Measurements from ENCODE around the gene KCNK3. TPM values are rescaled to one million over a fixed set of nuclear protein-coding genes. Genes with fewer than 3 reads are reported as not detected.

Gene KCNK3
- total and polyA plus RNA-seq, 2 donors (not counting 3 experiments of a cell fraction or from before 2014, with no cell fraction given) = not detected

DNA sequence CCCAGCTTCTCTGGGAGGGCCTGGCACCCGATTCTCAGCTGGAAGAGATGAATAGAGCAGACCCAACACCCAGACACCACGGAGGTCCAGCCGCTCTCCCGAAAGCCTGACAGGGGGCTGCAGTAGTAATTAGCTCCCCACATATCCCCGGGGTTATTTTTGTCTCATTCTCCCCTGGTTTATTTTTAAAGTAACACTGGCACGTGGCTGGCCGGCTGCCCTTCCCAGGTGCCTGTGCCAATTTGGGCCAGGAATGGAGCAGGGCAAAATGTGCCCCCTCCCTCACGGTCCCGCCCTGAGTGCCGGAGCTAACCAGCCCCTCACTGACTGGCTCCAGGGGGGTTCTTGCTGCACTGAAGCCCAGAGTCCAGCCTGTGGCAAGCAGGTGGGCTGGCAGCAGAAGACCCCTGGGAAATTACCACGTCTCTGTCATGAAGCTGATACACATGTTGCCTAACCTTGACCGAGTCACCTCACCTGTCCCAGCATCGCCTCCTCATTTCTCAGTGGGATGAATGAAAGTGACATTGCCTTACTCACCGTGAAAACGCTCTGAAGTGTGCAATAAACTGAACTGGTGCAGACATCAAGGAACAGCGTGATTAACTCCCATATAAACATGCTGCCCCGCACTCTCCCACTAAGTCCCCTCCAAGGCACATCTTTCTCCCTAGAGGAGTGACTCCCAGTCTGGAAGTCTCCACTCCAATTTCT is 18.4 kb downstream of the KCNK3 start:
- Histone ChIP-seq H3K4me3 (replicated peaks in 1 of 3; ENCODE audit: insufficient read depth in 1 of 3, low read depth in 1 of 3, low read length in 3 of 3) (no peak overlapping the region), H3K4me2 (ENCODE audit: insufficient read depth, low read length) (no peak overlapping the region), H3K9ac (replicated peaks; ENCODE audit: extremely low read depth, insufficient read depth, low read length) (no peak overlapping the region), H3K36me3 (ENCODE audit: control insufficient read depth in 2 of 2, extremely low read depth in 1 of 2, insufficient read depth in 2 of 2, low read length in 2 of 2) (no peaks in the 10 kb centered on the region), H4K20me1 (replicated peaks; ENCODE audit: control insufficient read depth, extremely low read depth, insufficient read depth, low read length) (no peaks in the 10 kb centered on the region), H3K4me1 (ENCODE audit: control insufficient read depth, extremely low read depth, insufficient read depth, low read length) (no peaks in the 10 kb centered on the region), H3K9me3 (replicated peaks; ENCODE audit: control insufficient read depth, insufficient read depth, low read length) (no peaks in the 10 kb centered on the region), H3K79me2 (ENCODE audit: control insufficient read depth, insufficient read depth, low read length) (no peaks in the 10 kb centered on the region), H3K27me3 (ENCODE audit: control insufficient read depth in 2 of 2, insufficient read depth in 2 of 2, low read length in 2 of 2) (peaks cover 0 to 3% of the 10 kb centered on the region in 2 experiments), H3K9me1 (replicated peaks; ENCODE audit: control insufficient read depth, extremely low read depth, insufficient read depth, low read length) (no peaks in the 10 kb centered on the region), H3K27ac (ENCODE audit: insufficient read depth, low read depth, low read length) (no peak overlapping the region), H2AFZ (ENCODE audit: low read depth, low read length) (no peak overlapping the region)
- TF ChIP-seq FOS (IDR thresholded peaks at IDR 0.05; ENCODE audit: borderline replicate concordance, insufficient read depth, low read length) (no peak), POLR2A (IDR thresholded peaks at IDR 0.05; ENCODE audit: low read depth, low read length) (no peak), POLR2AphosphoS5 (IDR thresholded peaks at IDR 0.05; ENCODE audit: insufficient read depth, low read depth, low read length) (no peak), EZH2 (IDR thresholded peaks at IDR 0.05; ENCODE audit: borderline replicate concordance, low read depth, low read length, severe bottlenecking) (no peak), JUN (IDR thresholded peaks at IDR 0.05; ENCODE audit: borderline replicate concordance, insufficient read depth, insufficient read length, low read depth) (no peak)
- ChIA-PET CTCF (interaction anchor here (0.5 to 2.0 kb wide), 2 partner anchors 105 to 300 kb away, joined by 4 to 8 read pairs; no protein-coding TSS in a partner anchor), POLR2A (no interaction called here)
- no peak for DNase-seq (ENCODE audit: low read depth, low spot score)
- no peak for FAIRE-seq
- BruUV-seq (replicated peaks) = no TSS peak
- intact Hi-C loops (cut with micrococcal nuclease) (no loop called here), dilution Hi-C loops (cut with MboI; ENCODE audit: extremely low pct_ligation_motif_present, low sequenced_read_pairs) (no loop called here)

DNA sequence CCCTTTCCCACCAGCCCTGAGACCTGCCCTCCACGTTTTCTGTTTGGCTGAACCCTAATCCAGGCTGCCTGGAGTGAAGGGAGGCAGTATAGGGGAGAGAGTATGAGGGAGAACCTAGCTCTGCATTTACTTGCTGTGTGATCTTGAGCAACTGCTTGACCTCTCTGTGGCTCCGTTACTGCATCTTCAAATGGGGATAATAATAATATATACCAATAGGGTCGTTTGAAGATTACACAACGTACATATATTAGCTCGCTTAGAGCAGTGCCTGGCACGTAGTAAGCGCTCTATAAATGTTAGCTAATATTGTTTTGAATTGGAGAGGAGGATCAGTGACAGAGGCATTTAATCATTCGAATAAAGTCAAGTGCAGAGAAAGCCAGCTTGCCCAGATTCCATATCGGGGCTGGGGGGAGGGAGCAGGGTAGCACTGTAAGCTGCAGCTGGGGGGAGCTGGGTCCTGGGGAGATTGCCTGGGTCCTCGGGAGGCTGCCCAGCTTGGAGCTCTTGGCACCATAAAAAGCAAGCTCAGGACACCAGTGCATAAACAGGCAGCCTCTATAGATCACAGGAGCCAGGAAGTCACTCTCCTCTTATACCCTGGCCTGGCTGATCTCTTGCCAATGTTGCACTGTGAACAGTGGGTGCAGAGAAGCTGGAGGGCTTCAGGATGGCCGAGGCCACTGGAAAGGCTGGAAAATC is 19.1 kb downstream of the KCNK3 start:
- POLR2A ChIA-PET = no interaction called here
- H3K9me3 ChIP-seq (replicated peaks; ENCODE audit: control insufficient read depth, insufficient read depth, low read length) = no peaks in the 10 kb centered on the region
- no peaks in the 10 kb centered on the region for H3K4me1 ChIP-seq (ENCODE audit: control insufficient read depth, extremely low read depth, insufficient read depth, low read length)
- no peaks in the 10 kb centered on the region for H3K79me2 ChIP-seq (ENCODE audit: control insufficient read depth, insufficient read depth, low read length)
- H3K9me1 ChIP-seq (replicated peaks; ENCODE audit: control insufficient read depth, extremely low read depth, insufficient read depth, low read length) = no peaks in the 10 kb centered on the region
- CTCF ChIA-PET = interaction anchor here (0.5 to 2.0 kb wide), 2 partner anchors 106 to 300 kb away, joined by 4 to 8 read pairs; no protein-coding TSS in a partner anchor
- no peaks in the 10 kb centered on the region for H3K36me3 ChIP-seq (ENCODE audit: control insufficient read depth in 2 of 2, extremely low read depth in 1 of 2, insufficient read depth in 2 of 2, low read length in 2 of 2)
- dilution Hi-C loops (cut with MboI; ENCODE audit: extremely low pct_ligation_motif_present, low sequenced_read_pairs) = no loop called here
- TF ChIP-seq GATA2 (IDR thresholded peaks at IDR 0.05; ENCODE audit: insufficient read depth, insufficient read length, low read depth, low read length) = no peak
- TF ChIP-seq MYC (IDR thresholded peaks at IDR 0.05; ENCODE audit: low read depth, low read length) = no peak
- TF ChIP-seq, protein P1, sequence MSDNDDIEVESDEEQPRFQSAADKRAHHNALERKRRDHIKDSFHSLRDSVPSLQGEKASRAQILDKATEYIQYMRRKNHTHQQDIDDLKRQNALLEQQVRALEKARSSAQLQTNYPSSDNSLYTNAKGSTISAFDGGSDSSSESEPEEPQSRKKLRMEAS (IDR thresholded peaks at IDR 0.05; ENCODE audit: insufficient read depth, insufficient read length) = no peak
- TF ChIP-seq POLR2A (IDR thresholded peaks at IDR 0.05; ENCODE audit: low read depth, low read length) = no peak
- TF ChIP-seq JUN (IDR thresholded peaks at IDR 0.05; ENCODE audit: borderline replicate concordance, insufficient read depth, insufficient read length, low read depth) = no peak
- TF ChIP-seq POLR2AphosphoS5 (IDR thresholded peaks at IDR 0.05; ENCODE audit: insufficient read depth, low read depth, low read length) = no peak
- no peak for TF ChIP-seq EZH2 (IDR thresholded peaks at IDR 0.05; ENCODE audit: borderline replicate concordance, low read depth, low read length, severe bottlenecking)
- TF ChIP-seq FOS (IDR thresholded peaks at IDR 0.05; ENCODE audit: borderline replicate concordance, insufficient read depth, low read length) = no peak
- TF ChIP-seq, protein P2, sequence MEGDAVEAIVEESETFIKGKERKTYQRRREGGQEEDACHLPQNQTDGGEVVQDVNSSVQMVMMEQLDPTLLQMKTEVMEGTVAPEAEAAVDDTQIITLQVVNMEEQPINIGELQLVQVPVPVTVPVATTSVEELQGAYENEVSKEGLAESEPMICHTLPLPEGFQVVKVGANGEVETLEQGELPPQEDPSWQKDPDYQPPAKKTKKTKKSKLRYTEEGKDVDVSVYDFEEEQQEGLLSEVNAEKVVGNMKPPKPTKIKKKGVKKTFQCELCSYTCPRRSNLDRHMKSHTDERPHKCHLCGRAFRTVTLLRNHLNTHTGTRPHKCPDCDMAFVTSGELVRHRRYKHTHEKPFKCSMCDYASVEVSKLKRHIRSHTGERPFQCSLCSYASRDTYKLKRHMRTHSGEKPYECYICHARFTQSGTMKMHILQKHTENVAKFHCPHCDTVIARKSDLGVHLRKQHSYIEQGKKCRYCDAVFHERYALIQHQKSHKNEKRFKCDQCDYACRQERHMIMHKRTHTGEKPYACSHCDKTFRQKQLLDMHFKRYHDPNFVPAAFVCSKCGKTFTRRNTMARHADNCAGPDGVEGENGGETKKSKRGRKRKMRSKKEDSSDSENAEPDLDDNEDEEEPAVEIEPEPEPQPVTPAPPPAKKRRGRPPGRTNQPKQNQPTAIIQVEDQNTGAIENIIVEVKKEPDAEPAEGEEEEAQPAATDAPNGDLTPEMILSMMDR (IDR thresholded peaks at IDR 0.05; ENCODE audit: extremely low read depth in 1 of 2, insufficient read depth in 1 of 2, low read depth in 1 of 2, low read length in 2 of 2) = no peak
- no peak overlapping the region for H3K9ac ChIP-seq (replicated peaks; ENCODE audit: extremely low read depth, insufficient read depth, low read length)
- H3K4me2 ChIP-seq (ENCODE audit: insufficient read depth, low read length) = no peak overlapping the region
- FAIRE-seq (no peak), DNase-seq (ENCODE audit: low read depth, low spot score) (no peak)
- H3K27ac ChIP-seq (ENCODE audit: insufficient read depth, low read depth, low read length) = no peak overlapping the region
- H3K27me3 ChIP-seq (ENCODE audit: control insufficient read depth in 2 of 2, insufficient read depth in 2 of 2, low read length in 2 of 2) = peaks cover 0 to 3% of the 10 kb centered on the region in 2 experiments
- H3K4me3 ChIP-seq (replicated peaks in 1 of 3; ENCODE audit: insufficient read depth in 1 of 3, low read depth in 1 of 3, low read length in 3 of 3) = no peak overlapping the region
- BruUV-seq (replicated peaks) = no TSS peak
- intact Hi-C loops (cut with micrococcal nuclease) = no loop called here
- H4K20me1 ChIP-seq (replicated peaks; ENCODE audit: control insufficient read depth, extremely low read depth, insufficient read depth, low read length) = no peaks in the 10 kb centered on the region
- no peak overlapping the region for H2AFZ ChIP-seq (ENCODE audit: low read depth, low read length)

All from endothelial cell of umbilical vein (primary cell).